Measurements from ENCODE around the gene RHBDF2.

RHBDF2 gene

DNA sequence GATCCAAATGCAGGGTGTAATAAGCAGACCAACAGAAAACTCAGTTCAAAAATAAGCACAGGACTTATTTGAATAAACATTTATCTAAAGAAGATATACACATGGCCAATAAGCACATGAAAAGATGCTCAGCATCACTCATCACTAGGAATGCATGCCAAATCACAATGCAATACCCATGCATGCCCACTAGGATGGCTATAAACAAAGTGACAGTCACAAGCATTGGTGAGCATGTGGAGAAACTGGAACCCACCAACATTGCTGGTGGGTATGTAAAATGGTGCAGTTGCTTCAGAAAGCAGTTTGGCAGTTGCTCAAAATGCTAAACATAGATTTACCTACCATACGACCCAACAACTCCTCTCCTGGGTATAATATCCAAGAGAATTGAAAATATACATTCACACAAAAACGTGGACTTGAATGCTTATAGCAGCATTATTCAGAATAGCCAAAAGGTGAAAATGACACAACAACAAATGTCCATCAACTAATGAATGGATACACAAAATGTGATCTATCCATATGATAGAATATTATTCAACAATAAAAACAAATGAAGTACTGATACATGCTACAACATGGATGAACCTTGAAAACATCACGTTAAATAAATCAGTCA, 68.4 kb downstream of the RHBDF2 start:
- DNase-seq, result no peak

DNA sequence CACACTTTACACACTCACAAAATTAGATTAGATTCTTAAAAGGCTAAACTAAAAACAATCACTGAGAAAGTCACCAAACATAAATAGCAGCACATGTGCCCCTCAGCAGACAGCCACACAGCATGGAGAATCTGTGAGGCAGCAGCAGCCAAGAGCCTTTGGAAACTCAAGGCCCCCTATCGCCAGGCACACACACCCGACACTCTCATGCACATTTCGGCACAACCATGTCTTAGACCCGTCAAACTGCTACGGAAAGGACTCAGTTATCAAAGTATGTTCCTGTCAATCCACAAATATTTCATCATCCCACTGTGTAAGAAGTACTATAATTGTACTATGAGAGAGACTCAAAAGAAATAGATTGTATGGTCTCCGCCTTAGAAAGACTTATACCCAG, 69.2 kb downstream of the RHBDF2 start:
- DNase-seq, result no peak

DNA sequence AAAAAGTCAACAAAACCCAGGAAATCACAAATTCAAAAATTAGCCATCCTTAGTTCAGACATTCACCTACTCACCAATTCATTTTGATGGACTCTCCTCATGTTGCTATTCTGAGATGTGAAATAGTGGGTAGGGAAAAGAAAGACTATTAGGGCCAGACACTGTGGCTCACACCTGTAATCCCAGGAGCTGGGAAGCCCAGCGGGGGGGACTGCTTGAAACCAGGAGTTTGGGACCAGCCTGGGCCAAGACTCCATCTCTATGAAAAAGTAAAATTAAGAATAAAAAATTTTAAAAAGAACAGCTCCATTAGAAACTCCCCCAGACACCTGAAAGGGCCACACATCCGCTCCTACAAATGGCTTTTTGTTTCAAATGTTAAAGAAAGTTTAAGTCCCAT, 69.7 kb downstream of the RHBDF2 start:
- no peak for DNase-seq

DNA sequence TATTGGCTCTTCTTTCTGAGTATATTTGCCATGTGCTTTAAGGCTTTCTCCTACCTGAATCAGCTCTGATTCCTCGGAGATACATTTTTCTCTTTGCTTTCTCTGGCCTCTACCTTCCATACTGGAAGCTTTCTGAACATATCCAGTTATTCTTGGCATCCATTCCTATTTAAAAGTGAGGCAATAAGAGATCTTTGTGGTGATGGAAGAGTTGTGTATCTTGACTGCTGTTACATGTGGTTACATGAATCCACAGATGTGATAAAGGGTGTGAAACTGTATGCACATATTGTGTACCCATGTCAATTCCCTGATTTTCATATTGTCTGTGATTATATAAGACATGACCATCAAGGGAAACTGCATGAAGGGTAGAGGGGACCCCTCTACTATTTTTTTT, 72.7 kb downstream of the RHBDF2 start:
- DNase-seq, result no peak

DNA sequence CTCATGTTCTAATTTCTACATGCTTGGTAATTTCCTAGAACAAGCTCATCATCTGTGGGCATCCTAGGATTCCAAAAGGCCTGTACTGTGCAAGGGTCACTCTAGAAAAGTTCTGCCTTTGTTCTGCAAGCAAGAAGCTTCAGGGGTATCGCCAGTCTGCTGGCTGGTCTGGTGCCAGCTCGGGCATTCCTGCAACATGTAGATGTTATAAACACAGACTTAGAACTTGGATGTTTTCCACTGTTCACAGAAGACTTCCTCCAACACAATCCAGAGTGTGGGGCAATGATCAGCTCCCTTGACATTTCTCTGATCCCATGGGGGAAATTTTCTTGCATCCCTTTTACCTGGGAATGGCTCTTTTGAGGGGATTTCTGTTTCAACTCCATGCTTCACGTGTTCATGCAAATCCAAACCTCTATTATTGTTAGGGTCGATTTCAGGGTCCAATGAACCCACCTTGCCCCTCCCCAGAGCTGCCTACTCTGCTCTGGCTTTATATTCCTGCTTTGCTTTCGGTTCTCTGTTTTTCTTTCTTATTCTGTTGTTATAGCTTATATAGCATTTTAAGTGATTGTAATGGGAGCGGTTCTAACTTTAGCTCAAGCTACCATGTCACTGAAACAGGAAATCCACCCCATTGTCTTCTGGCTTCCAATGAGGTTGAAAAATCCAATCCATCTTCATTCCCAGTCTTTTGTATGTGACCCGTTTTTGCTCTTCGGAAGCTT, 73.6 kb downstream of the RHBDF2 start:
- no peak for DNase-seq

DNA sequence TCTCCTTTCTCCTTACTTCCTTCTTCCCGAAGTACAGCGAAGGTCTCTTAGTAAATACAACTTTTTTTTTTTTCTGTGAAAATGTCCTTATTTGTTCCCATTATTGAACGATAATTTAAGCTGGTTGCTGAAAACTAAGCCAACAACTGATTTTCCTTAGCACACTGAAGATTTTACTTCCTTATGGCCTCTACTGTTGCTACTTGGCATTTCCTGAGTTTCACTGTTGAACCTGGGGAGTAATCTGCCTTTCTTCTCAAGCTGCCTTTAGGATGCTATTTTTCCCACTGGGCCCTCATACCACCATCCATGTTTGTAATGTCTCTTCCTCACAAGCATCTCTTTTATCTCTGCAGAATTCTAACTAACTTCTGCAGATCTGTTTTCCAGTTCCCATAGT, 74.4 kb downstream of the RHBDF2 start:
- no peak for DNase-seq

DNA sequence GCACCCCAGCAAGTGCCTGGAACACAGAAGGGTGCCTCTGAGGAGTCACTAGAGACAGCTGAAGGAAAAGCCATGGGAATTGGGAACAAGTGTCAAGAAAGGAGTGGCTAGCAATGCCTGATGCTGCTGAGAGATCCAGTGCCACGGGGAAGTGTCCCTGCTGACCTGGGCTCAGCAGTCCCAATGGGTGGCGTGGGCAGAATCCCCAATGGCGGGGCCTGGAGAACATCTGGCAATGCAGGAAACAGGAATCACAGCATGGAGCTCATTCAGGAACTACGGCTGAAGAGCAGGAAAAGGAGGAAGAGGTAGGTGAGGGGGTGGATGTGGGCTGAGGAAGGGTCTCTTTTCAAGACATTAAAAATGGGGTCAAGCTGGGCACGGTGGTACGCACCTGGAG, 78.4 kb downstream of the RHBDF2 start:
- no peak for DNase-seq

DNA sequence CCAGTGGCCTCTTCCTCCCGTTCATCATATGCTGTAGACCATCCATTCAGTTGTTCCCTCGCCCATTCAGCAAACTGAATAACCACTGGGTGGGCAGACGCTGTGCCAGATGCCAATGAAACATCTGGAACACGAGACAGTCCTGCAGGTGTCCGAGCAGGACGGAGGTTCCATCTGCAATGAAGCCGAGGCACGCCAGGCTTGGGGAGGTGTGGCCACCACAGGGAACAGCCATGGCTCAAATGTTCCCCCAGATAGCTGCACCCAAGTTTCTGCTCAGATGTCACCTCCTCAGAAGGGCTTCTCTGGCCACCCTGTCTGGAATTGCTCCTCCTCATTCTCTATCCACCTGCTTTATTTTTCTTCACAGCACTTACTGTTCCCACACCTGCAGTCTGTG, 78.8 kb downstream of the RHBDF2 start:
- no peak for DNase-seq

DNA sequence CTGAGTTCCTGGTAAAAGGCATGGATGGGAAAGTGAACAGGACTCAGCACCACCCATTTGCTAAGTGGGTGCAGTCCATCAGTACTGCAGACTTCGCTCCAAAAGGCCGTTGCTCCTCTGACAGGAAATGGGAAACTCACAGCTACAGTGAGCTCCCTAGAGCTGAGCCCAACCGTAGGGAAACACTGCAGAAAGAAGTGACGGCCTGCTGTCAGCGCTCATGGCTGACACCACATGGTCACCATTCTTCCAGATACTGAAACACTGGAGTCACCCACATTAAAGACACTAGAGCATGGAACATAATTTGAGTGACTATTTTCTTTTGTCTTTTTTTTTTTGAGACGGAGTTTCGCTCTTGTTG, 80.2 kb downstream of the RHBDF2 start:
- DNase-seq, result no peak

Measured in NCI-H1092 treated with DMSO at 0.1 percent for 48 hours (cell line).